ENCODE results near the gene PCK2. TPM values are rescaled to one million over a fixed set of nuclear protein-coding genes. Genes with fewer than 3 reads are reported as not detected.

The PCK2 gene
- total and polyA plus RNA-seq, 2 of the 13 experiments (the other 11 are each of a cell fraction or from before 2014, with no cell fraction given) = 129 to 272 TPM

DNA sequence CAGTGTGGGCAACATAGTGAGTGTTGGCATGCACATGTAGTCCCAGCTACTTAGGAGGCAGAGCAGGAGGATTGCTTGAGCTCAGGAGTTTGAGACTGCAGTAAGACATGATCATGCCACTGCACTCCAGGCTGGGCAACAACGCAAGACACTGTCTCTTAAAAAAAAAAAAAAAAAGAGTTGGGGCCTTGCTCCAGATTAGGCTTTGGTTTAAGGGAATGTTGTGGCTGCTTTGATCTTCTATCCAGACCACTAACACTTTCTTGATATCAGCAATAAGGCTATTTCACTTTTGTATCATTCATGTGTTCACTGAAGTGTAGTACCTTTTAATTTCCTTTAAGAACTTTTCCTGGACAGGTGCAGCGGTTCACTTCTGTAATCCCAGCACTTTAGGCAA lies 33.6 kb downstream of the PCK2 start:
- ChIA-PET POLR2A (interaction anchor here (2.4 to 22.7 kb wide), 5 partner anchors 6 to 34 kb away, joined by 14 to 977 read pairs (median 33); partner anchors contain the start of genes DCAF11, EMC9, FITM1 and IRF9), CTCF (ENCODE audit: low intra/inter-chr PET ratio, low total read pairs) (no interaction called here)
- H3K36me3 ChIP-seq (replicated peaks in 1 of 2; ENCODE audit: control insufficient read depth in 1 of 2, insufficient read depth in 2 of 2, low read length in 2 of 2) = peaks cover 15 to 16% of the 10 kb centered on the region in 2 experiments
- ATAC-seq (no peak), FAIRE-seq (no peak), DNase-seq (ENCODE audit: low spot score) (no peak)
- 95% methylated on average over 2 of the region's 2 CpGs for WGBS (ENCODE audit: low lambda C conversion rate)
- peaks cover 37% of the 10 kb centered on the region for H3K4me1 ChIP-seq (ENCODE audit: insufficient read depth, low read length)
- no peaks in the 10 kb centered on the region for H3K27me3 ChIP-seq (ENCODE audit: control insufficient read depth in 1 of 2, insufficient read depth in 2 of 2, low read length in 2 of 2)
- H3K27ac ChIP-seq (ENCODE audit: extremely low read length, insufficient read depth, low read length) = no peak overlapping the region
- H3K9ac ChIP-seq (ENCODE audit: insufficient read depth, low read depth, low read length) = no peak overlapping the region
- BruUV-seq (replicated peaks) = no TSS peak
- H2AFZ ChIP-seq (ENCODE audit: low read length) = no peak overlapping the region
- H3K9me3 ChIP-seq (ENCODE audit: low read length) = no peaks in the 10 kb centered on the region
- in situ Hi-C loops (cut with HindIII; ENCODE audit: extremely low pct_ligation_motif_present, low pct_unique_long_range_greater_than_20kb) = loop anchor here (25.0 kb wide), 1 partner anchor 815 kb away; the partner anchor contains the start of genes BCL2L2, PABPN1 and PPP1R3E
- no peak overlapping the region for H3K4me3 ChIP-seq (replicated peaks in 1 of 3; ENCODE audit: insufficient read depth in 1 of 3, low read depth in 2 of 3, low read length in 3 of 3)
- no peaks in the 10 kb centered on the region for H3K79me2 ChIP-seq (ENCODE audit: insufficient read depth, low read length)
- no peaks in the 10 kb centered on the region for H4K20me1 ChIP-seq (ENCODE audit: insufficient read depth, low read length)
- intact Hi-C loops (cut with micrococcal nuclease; ENCODE audit: unreplicated experiment) = no loop called here
- H3K4me2 ChIP-seq (ENCODE audit: low read depth, low read length) = no peak overlapping the region
- TF ChIP-seq ATF7 (IDR thresholded peaks at IDR 0.05) (no peak), ATF7 (CRISPR knock-in tag; IDR thresholded peaks at IDR 0.05) (no peak), TFAP4 (IDR thresholded peaks at IDR 0.05; ENCODE audit: borderline replicate concordance, low read depth) (no peak), SMYD3 (CRISPR knock-in tag; IDR thresholded peaks at IDR 0.05) (0 out of 2 replicates have a peak, but pooled peaks have one; percentile 18), ZMYM4 (CRISPR knock-in tag; IDR thresholded peaks at IDR 0.05) (no peak), NAIF1 (CRISPR knock-in tag; IDR thresholded peaks at IDR 0.05; ENCODE audit: borderline replicate concordance) (no peak), ZNF512B (CRISPR knock-in tag; IDR thresholded peaks at IDR 0.05; ENCODE audit: borderline replicate concordance) (peak; percentile 68; the same call in 1 of the 2 replicates), ZNF530 (CRISPR knock-in tag; IDR thresholded peaks at IDR 0.05; ENCODE audit: low read depth) (no peak), ZNF549 (CRISPR knock-in tag; IDR thresholded peaks at IDR 0.05) (no peak), BORCS8-MEF2B (CRISPR knock-in tag; IDR thresholded peaks at IDR 0.05) (0 out of 2 replicates have a peak, but pooled peaks have one; percentile 32), ZNF749 (CRISPR knock-in tag; IDR thresholded peaks at IDR 0.05; ENCODE audit: borderline replicate concordance) (no peak), MEF2D (CRISPR knock-in tag; IDR thresholded peaks at IDR 0.05) (0 out of 2 replicates have a peak, but pooled peaks have one; percentile 26), NFYC (CRISPR knock-in tag; IDR thresholded peaks at IDR 0.05) (no peak), NCOA1 (CRISPR knock-in tag; IDR thresholded peaks at IDR 0.05) (no peak)
- TF ChIP-seq, protein P1, sequence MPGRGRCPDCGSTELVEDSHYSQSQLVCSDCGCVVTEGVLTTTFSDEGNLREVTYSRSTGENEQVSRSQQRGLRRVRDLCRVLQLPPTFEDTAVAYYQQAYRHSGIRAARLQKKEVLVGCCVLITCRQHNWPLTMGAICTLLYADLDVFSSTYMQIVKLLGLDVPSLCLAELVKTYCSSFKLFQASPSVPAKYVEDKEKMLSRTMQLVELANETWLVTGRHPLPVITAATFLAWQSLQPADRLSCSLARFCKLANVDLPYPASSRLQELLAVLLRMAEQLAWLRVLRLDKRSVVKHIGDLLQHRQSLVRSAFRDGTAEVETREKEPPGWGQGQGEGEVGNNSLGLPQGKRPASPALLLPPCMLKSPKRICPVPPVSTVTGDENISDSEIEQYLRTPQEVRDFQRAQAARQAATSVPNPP (CRISPR knock-in tag; IDR thresholded peaks at IDR 0.05) = 0 out of 2 replicates have a peak, but pooled peaks have one; percentile 21
- TF ChIP-seq, protein P2, sequence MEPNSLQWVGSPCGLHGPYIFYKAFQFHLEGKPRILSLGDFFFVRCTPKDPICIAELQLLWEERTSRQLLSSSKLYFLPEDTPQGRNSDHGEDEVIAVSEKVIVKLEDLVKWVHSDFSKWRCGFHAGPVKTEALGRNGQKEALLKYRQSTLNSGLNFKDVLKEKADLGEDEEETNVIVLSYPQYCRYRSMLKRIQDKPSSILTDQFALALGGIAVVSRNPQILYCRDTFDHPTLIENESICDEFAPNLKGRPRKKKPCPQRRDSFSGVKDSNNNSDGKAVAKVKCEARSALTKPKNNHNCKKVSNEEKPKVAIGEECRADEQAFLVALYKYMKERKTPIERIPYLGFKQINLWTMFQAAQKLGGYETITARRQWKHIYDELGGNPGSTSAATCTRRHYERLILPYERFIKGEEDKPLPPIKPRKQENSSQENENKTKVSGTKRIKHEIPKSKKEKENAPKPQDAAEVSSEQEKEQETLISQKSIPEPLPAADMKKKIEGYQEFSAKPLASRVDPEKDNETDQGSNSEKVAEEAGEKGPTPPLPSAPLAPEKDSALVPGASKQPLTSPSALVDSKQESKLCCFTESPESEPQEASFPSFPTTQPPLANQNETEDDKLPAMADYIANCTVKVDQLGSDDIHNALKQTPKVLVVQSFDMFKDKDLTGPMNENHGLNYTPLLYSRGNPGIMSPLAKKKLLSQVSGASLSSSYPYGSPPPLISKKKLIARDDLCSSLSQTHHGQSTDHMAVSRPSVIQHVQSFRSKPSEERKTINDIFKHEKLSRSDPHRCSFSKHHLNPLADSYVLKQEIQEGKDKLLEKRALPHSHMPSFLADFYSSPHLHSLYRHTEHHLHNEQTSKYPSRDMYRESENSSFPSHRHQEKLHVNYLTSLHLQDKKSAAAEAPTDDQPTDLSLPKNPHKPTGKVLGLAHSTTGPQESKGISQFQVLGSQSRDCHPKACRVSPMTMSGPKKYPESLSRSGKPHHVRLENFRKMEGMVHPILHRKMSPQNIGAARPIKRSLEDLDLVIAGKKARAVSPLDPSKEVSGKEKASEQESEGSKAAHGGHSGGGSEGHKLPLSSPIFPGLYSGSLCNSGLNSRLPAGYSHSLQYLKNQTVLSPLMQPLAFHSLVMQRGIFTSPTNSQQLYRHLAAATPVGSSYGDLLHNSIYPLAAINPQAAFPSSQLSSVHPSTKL (CRISPR knock-in tag; IDR thresholded peaks at IDR 0.05) = no peak
